Fibroblast of lung (primary cell): ENCODE measurements around the gene IL13RA1.

Source experiments
- CTCF ChIP-seq, 2 donors: IDR thresholded peaks in 1 of 2; conservative IDR thresholded peaks in 1 of 2; 1 replicate in 1 of 2; 2 replicates in 1 of 2; pipeline ENCODE4 v1.5.1; 2011 to 2012; ENCODE audit warnings: low read length in 2 of 2, control low read depth in 1 of 2, inconsistent platforms in 1 of 2, low read depth in 1 of 2, mild to moderate bottlenecking in 1 of 2
- EZH2 ChIP-seq: IDR thresholded peaks from 2 replicates; pipeline ENCODE4 v1.5.1; 2012; ENCODE audit warnings: low read length, control low read depth, mild to moderate bottlenecking; ENCODE audit errors: missing control alignments

GRCh38 chrX:118770133-118770760 is 42.8 kb downstream of the IL13RA1 start:
- TF ChIP-seq CTCF (conservative IDR thresholded peaks at IDR 0.05 in 1 of 2, IDR thresholded peaks at IDR 0.05 in 1 of 2; ENCODE audit: low read depth in 1 of 2, low read length in 2 of 2) (no peak), EZH2 (no peak)
